ENCODE results near the gene ENGASE. TPM values are rescaled to one million over a fixed set of nuclear protein-coding genes. Genes with fewer than 3 reads are reported as not detected.
A peak's percentile ranks its signal among the peaks of the same experiment; 100 is the strongest.

ENGASE gene
- total and polyA plus RNA-seq, 8 donors = 6.6 to 505 (median 35.2) TPM

GRCh38 chr17:79045001-79045729 lies 29.5 kb upstream of the ENGASE start:
- peaks cover 0 to 11% (median 0%) of the 10 kb centered on the region in 4 donors for H3K36me3 ChIP-seq
- intact Hi-C loops (cut with DNase I; ENCODE audit: low total_unique reads) = no loop called here

GRCh38 chr17:79045842-79046196 lies 28.8 kb upstream of the ENGASE start:
- DNase-seq = peak; percentile 82 to 91
- no peak overlapping the region for H3K27ac ChIP-seq
- H3K27me3 ChIP-seq = peaks cover 0 to 28% (median 0%) of the 10 kb centered on the region in 3 donors
- WGBS, 5 donors = 0 to 7% (median 3%) methylated on average over 5 to 11 of the region's 11 CpGs
- intact Hi-C loops (cut with DNase I; ENCODE audit: low total_unique reads) = no loop called here
- TF ChIP-seq EP300 (IDR thresholded peaks at IDR 0.05) (no peak), POLR2A (IDR thresholded peaks at IDR 0.05) (no peak), POLR2AphosphoS5 (IDR thresholded peaks at IDR 0.05) (peak in 1 of 3 donors; percentile 30), CTCF (IDR thresholded peaks at IDR 0.05) (peak in 5 of 7 experiments; percentile 74 to 94 (median 92))
- no peaks in the 10 kb centered on the region for H3K9me3 ChIP-seq
- H3K4me3 ChIP-seq = no peak overlapping the region
- H3K36me3 ChIP-seq = peaks cover 0 to 11% (median 0%) of the 10 kb centered on the region in 4 donors
- peaks cover 0 to 23% (median 19%) of the 10 kb centered on the region in 4 donors for H3K4me1 ChIP-seq

More at GRCh38 chr17:79045001-79045729, 29.5 kb upstream of the ENGASE start:
- no peak for DNase-seq
- WGBS, 5 donors = 74 to 80% (median 77%) methylated on average over 15 of the region's 15 CpGs
- no peaks in the 10 kb centered on the region for H3K9me3 ChIP-seq
- peaks cover 0 to 23% (median 19%) of the 10 kb centered on the region in 4 donors for H3K4me1 ChIP-seq
- TF ChIP-seq POLR2AphosphoS5 (IDR thresholded peaks at IDR 0.05) (no peak), POLR2A (IDR thresholded peaks at IDR 0.05) (no peak), CTCF (IDR thresholded peaks at IDR 0.05) (no peak), EP300 (IDR thresholded peaks at IDR 0.05) (no peak)
- H3K4me3 ChIP-seq = no peak overlapping the region
- H3K27ac ChIP-seq = no peak overlapping the region
- H3K27me3 ChIP-seq = peaks cover 0 to 26% (median 0%) of the 10 kb centered on the region in 3 donors

- Histone ChIP-seq H3K9me3 (no peaks in the 10 kb centered on the region), H3K27ac (peak overlapping the region in 4 of 5 donors; percentile 34 to 62 (median 36)), H3K36me3 (peaks cover 0 to 11% (median 0%) of the 10 kb centered on the region in 4 donors), H3K4me3 (no peak overlapping the region), H3K4me1 (peaks cover 0 to 23% (median 19%) of the 10 kb centered on the region in 4 donors), H3K27me3 (peaks cover 0 to 28% (median 0%) of the 10 kb centered on the region in 3 donors)
- WGBS, 5 donors = 45 to 55% (median 52%) methylated on average over 24 to 25 of the region's 25 CpGs
- intact Hi-C loops (cut with DNase I; ENCODE audit: low total_unique reads) = no loop called here
- DNase-seq = peak in 1 of 2 donors; percentile 39
- no peak for TF ChIP-seq POLR2AphosphoS5 (IDR thresholded peaks at IDR 0.05)
Observed at GRCh38 chr17:79046197-79046915, 28.3 kb upstream of the ENGASE start.

- intact Hi-C loops (cut with DNase I; ENCODE audit: low total_unique reads) = no loop called here
- H3K27ac ChIP-seq = peak overlapping the region in 2 of 5 donors; percentile 34 to 35
- 60 to 81% (median 77%) methylated on average over 15 of the region's 15 CpGs for WGBS, 5 donors
Observed at GRCh38 chr17:79046916-79047280, 27.7 kb upstream of the ENGASE start.

More at GRCh38 chr17:79046916-79047280, 27.7 kb upstream of the ENGASE start:
- Histone ChIP-seq H3K36me3 (peaks cover 0 to 11% (median 0%) of the 10 kb centered on the region in 4 donors), H3K9me3 (no peaks in the 10 kb centered on the region), H3K4me3 (no peak overlapping the region), H3K27me3 (peaks cover 0 to 28% (median 0%) of the 10 kb centered on the region in 3 donors), H3K4me1 (peaks cover 0 to 23% (median 19%) of the 10 kb centered on the region in 4 donors)
- TF ChIP-seq CTCF (IDR thresholded peaks at IDR 0.05) = no peak
- TF ChIP-seq EP300 (IDR thresholded peaks at IDR 0.05) = no peak
- no peak for TF ChIP-seq POLR2A (IDR thresholded peaks at IDR 0.05)
- no peak for TF ChIP-seq POLR2AphosphoS5 (IDR thresholded peaks at IDR 0.05)
- DNase-seq = peak in 1 of 2 donors; percentile 74

All from stomach (tissue), 9 donors.